Astrocyte (in vitro differentiated cells and primary cell): ENCODE measurements around the gene SLA2.

Experiments
- CTCF ChIP-seq: IDR thresholded peaks from 2 replicates; pipeline ENCODE4 v1.5.1; 2011; ENCODE audit warnings: low read depth, mild to moderate bottlenecking, inconsistent platforms, low read length, moderate library complexity; ENCODE audit not compliant: insufficient read depth
- EZH2 ChIP-seq: IDR thresholded peaks from 2 replicates; pipeline ENCODE4 v1.6.1; 2012; ENCODE audit warnings: mild to moderate bottlenecking, low read length, inconsistent platforms; ENCODE audit not compliant: insufficient read depth

- TF ChIP-seq EZH2 = no peak
- no peak for TF ChIP-seq CTCF
Measured at GRCh38 chr20:36632487-36633284, 13.3 kb downstream of the SLA2 start.
